Right lung (tissue), 5 donors: ENCODE measurements around the gene BORCS6. TPM values are rescaled to one million over a fixed set of nuclear protein-coding genes. Genes with fewer than 3 reads are reported as not detected.
"Not testable (repeated sequence)": the region's sequence is repeated elsewhere in the genome, so short reads cannot be mapped to it uniquely, and the experiment has no call there.

Experiments
- DNase-seq, 2 donors: peaks; one replicate each; pipeline ENCODE4 v3.0.0-alpha.2; 2013
- polyA plus RNA-seq, 5 donors: library from polyadenylated mRNA; unstranded; fragments of 120-200 nt; gene quantifications; one replicate each; pipeline versions ENCODE4 v1.2.1 to v1.2.3, GENCODE V29; 2013; ENCODE audit warnings: inconsistent platforms in 1 of 5, low replicate concordance in 1 of 5; ENCODE audit not compliant: insufficient read length in 5 of 5, insufficient read depth in 1 of 5

The BORCS6 gene
- polyA plus RNA-seq, 5 donors: 2.4 to 4.9 (median 3.0) TPM

GRCh38 chr17:8175795-8176196 is 14.2 kb downstream of the BORCS6 start:
- DNase-seq: no peak

GRCh38 chr17:8173871-8174322 is 16.1 kb downstream of the BORCS6 start:
- DNase-seq: no peak

GRCh38 chr17:8173056-8173870 is 16.7 kb downstream of the BORCS6 start:
- peak; percentile 90 to 94 for DNase-seq

GRCh38 chr17:8170186-8170585 is 19.8 kb downstream of the BORCS6 start:
- not testable (repeated sequence) for DNase-seq

GRCh38 chr17:8167526-8167925 is 22.5 kb downstream of the BORCS6 start:
- DNase-seq: no peak

GRCh38 chr17:8166731-8167130 is 23.2 kb downstream of the BORCS6 start:
- DNase-seq: no peak

GRCh38 chr17:8164815-8165131 is 25.2 kb downstream of the BORCS6 start:
- DNase-seq: no peak

GRCh38 chr17:8163978-8164814 is 25.8 kb downstream of the BORCS6 start:
- DNase-seq: no peak

GRCh38 chr17:8162997-8163977 is 26.7 kb downstream of the BORCS6 start:
- peak in 1 of 2 donors; percentile 78 for DNase-seq

- DNase-seq: peak in 1 of 2 donors; percentile 76
Measured at GRCh38 chr17:8162233-8162996, 27.6 kb downstream of the BORCS6 start, which contains the start of gene VAMP2. VAMP2 (minus strand) TSS chr17:8162948; CDS start chr17:8162879, 69 bp downstream.

- DNase-seq: no peak
Measured at GRCh38 chr17:8161289-8162232, 28.4 kb downstream of the BORCS6 start.

GRCh38 chr17:8160741-8161221 is 29.2 kb downstream of the BORCS6 start:
- DNase-seq: no peak

GRCh38 chr17:8160224-8160577 is 29.8 kb downstream of the BORCS6 start:
- DNase-seq: no peak

GRCh38 chr17:8159459-8160223 is 30.3 kb downstream of the BORCS6 start:
- DNase-seq: no peak

- DNase-seq: no peak
Measured at GRCh38 chr17:8159032-8159400, 31.0 kb downstream of the BORCS6 start.

- DNase-seq: peak; percentile 78 to 83
Measured at GRCh38 chr17:8158267-8159031, 31.5 kb downstream of the BORCS6 start.

GRCh38 chr17:8156246-8156992 is 33.6 kb downstream of the BORCS6 start:
- peak; percentile 100 for DNase-seq

- DNase-seq: no peak
Measured at GRCh38 chr17:8155996-8156245, 34.1 kb downstream of the BORCS6 start.
